Testis (tissue), 3 donors: Measurements from ENCODE around the gene ROPN1. TPM values are rescaled to one million over a fixed set of nuclear protein-coding genes. Genes with fewer than 3 reads are reported as not detected.

ENCODE experiments used
- DNase-seq: peaks from one replicate; pipeline ENCODE4 v3.0.0-alpha.2; 2019
- H3K27ac ChIP-seq, 2 donors: fragments of 200-600 bp; sonication (generic); one replicate each; pipeline ENCODE4 v1.5.1; 2019
- H3K27me3 ChIP-seq: fragments of 200-600 bp; sonication (generic); one replicate; pipeline ENCODE4 v1.5.1; 2019
- H3K36me3 ChIP-seq: fragments of 200-600 bp; sonication (generic); one replicate; pipeline ENCODE4 v1.5.1; 2017; ENCODE audit warnings: low read depth; ENCODE audit errors: missing control alignments
- H3K4me1 ChIP-seq: fragments of 200-600 bp; sonication (generic); one replicate; pipeline ENCODE4 v1.5.1; 2019
- H3K4me3 ChIP-seq, 2 donors: fragments of 200-600 bp; sonication (generic); one replicate each; pipeline ENCODE4 v1.5.1; 2017 to 2019
- H3K9me3 ChIP-seq: fragments of 200-600 bp; sonication (generic); one replicate; pipeline ENCODE4 v1.5.1; 2017
- CTCF ChIP-seq, 3 experiments: fragments of 450-650 bp in 2 of 3; fragments of 200-600 bp in 1 of 3; sonication (generic) in 1 of 3; IDR thresholded peaks; one replicate each; pipeline ENCODE4 v1.5.1; 2016 to 2019; ENCODE audit warnings: antibody characterized with exemption in 3 of 3, mild to moderate bottlenecking in 2 of 3, moderate library complexity in 1 of 3
- POLR2A ChIP-seq: fragments of 450-650 bp; IDR thresholded peaks from one replicate; pipeline ENCODE4 v1.6.1; 2017; ENCODE audit warnings: antibody characterized with exemption, mild to moderate bottlenecking, moderate library complexity
- WGBS, 2 donors: methylation state at CpG; one replicate each; pipeline ENCODE4 v1.1.5; 2018; 5-methylcytosine and 5-hydroxymethylcytosine counted together
- intact Hi-C: fragments of 100-400 bp; cut with DNase I; formaldehyde crosslinking; loops from one replicate; pipeline ENCODE4 v1.15.1; 2023; ENCODE audit warnings: low total_unique reads
- polyA plus RNA-seq: library from polyadenylated mRNA; stranded (reverse); fragments of 350-450 nt; fragmentation: Illumina TruSeq; extraction: RNeasy Lipid Tissue Mini Kit (QIAGEN cat#74804); gene quantifications from one replicate; pipeline ENCODE4 v1.2.3, GENCODE V29; 2014; ENCODE audit warnings: low read depth, low replicate concordance; ENCODE audit not compliant: insufficient read depth
- total RNA-seq, 2 donors: library from RNA; depleted of rRNA; stranded (reverse); fragments of >200 nt; gene quantifications; one replicate each; pipeline ENCODE4 v1.2.3, GENCODE V29; 2016

Gene ROPN1
- total and polyA plus RNA-seq, 3 donors from 2014 or later, result 80.8 to 374 (median 139) TPM

- H3K4me1 ChIP-seq, result no peaks in the 10 kb centered on the region
- no peaks in the 10 kb centered on the region for H3K36me3 ChIP-seq
- TF ChIP-seq POLR2A (no peak), CTCF (IDR thresholded peaks at IDR 0.05) (no peak)
- intact Hi-C loops, result no loop called here
- no peaks in the 10 kb centered on the region for H3K27me3 ChIP-seq
- H3K9me3 ChIP-seq, result no peaks in the 10 kb centered on the region
- no peak overlapping the region for H3K27ac ChIP-seq
- DNase-seq, result no peak
- H3K4me3 ChIP-seq, result no peak overlapping the region
These were observed 61.5 kb downstream of the ROPN1 start for GRCh38 chr3:123930445-123930844.

DNA sequence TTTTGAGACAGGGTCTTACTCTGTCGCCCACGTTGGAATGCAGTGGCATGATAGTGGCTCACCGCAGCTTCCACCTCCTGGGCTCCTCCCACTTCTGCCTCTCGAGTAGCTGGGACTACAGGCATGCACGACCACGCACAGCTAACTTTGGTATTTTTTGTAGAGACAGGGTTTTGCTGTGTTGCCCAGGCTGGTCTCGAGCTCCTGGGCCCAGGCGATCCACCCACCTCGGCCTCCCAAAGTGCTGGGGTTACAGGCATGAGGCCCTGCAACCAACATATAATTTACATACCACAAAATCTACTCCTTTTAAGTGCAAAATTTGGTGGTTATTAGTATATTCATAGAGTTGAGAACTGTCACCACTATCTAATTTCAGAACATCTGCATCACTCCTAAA lies 62.6 kb downstream of the ROPN1 start:
- no peaks in the 10 kb centered on the region for H3K4me1 ChIP-seq
- no peak overlapping the region for H3K4me3 ChIP-seq
- no peaks in the 10 kb centered on the region for H3K9me3 ChIP-seq
- no peaks in the 10 kb centered on the region for H3K27me3 ChIP-seq
- WGBS, 2 donors, result 93 to 97% methylated on average over 9 of the region's 9 CpGs
- H3K36me3 ChIP-seq, result no peaks in the 10 kb centered on the region
- DNase-seq, result no peak
- intact Hi-C loops, result no loop called here
- TF ChIP-seq POLR2A, result no peak
- TF ChIP-seq CTCF (IDR thresholded peaks at IDR 0.05), result no peak
- H3K27ac ChIP-seq, result no peak overlapping the region

- Histone ChIP-seq H3K4me3 (no peak overlapping the region), H3K27ac (no peak overlapping the region), H3K4me1 (no peaks in the 10 kb centered on the region), H3K27me3 (no peaks in the 10 kb centered on the region), H3K36me3 (no peaks in the 10 kb centered on the region), H3K9me3 (no peaks in the 10 kb centered on the region)
- no peak for TF ChIP-seq POLR2A
- TF ChIP-seq CTCF (IDR thresholded peaks at IDR 0.05), result no peak
- intact Hi-C loops, result no loop called here
- DNase-seq, result no peak
These were observed 65.5 kb downstream of the ROPN1 start for GRCh38 chr3:123926396-123926795.

- intact Hi-C loops, result no loop called here
- no peaks in the 10 kb centered on the region for H3K27me3 ChIP-seq
- no peak for TF ChIP-seq CTCF (IDR thresholded peaks at IDR 0.05)
- no peak for TF ChIP-seq POLR2A
- no peak overlapping the region for H3K4me3 ChIP-seq
- no peak overlapping the region for H3K27ac ChIP-seq
- no peaks in the 10 kb centered on the region for H3K4me1 ChIP-seq
- H3K9me3 ChIP-seq, result no peaks in the 10 kb centered on the region
- no peak for DNase-seq
- H3K36me3 ChIP-seq, result no peaks in the 10 kb centered on the region
These were observed 71.1 kb downstream of the ROPN1 start for GRCh38 chr3:123920868-123921267.

- no peaks in the 10 kb centered on the region for H3K4me1 ChIP-seq
- no peaks in the 10 kb centered on the region for H3K27me3 ChIP-seq
- DNase-seq, result no peak
- no peak for TF ChIP-seq CTCF (IDR thresholded peaks at IDR 0.05)
- no peak for TF ChIP-seq POLR2A
- no peak overlapping the region for H3K4me3 ChIP-seq
- 95 to 97% methylated on average over 1 of the region's 1 CpG for WGBS, 2 donors
- no peaks in the 10 kb centered on the region for H3K9me3 ChIP-seq
- no peaks in the 10 kb centered on the region for H3K36me3 ChIP-seq
- intact Hi-C loops, result no loop called here
- H3K27ac ChIP-seq, result no peak overlapping the region
These were observed 71.5 kb downstream of the ROPN1 start for GRCh38 chr3:123920383-123920782.
